Neural cell (in vitro differentiated cells): ENCODE measurements around the gene IL1R2.

Experiments used
- CTCF ChIP-seq: fragments of 450-650 bp; IDR thresholded peaks from 2 replicates; pipeline ENCODE4 v1.5.1; 2014; ENCODE audit warnings: antibody characterized with exemption, mild to moderate bottlenecking, moderate library complexity; ENCODE audit not compliant: poor library complexity, severe bottlenecking
- EP300 ChIP-seq: fragments of 450-650 bp; conservative IDR thresholded peaks from 2 replicates; pipeline ENCODE4 v1.6.1; 2014; ENCODE audit warnings: antibody characterized with exemption, mild to moderate bottlenecking, moderate library complexity; ENCODE audit not compliant: poor library complexity, severe bottlenecking
- EZH2 ChIP-seq: fragments of 200-600, 300-800 bp; shearing (Covaris generic), sonication (generic); IDR thresholded peaks from 2 replicates; pipeline ENCODE4 v1.6.1; 2014; ENCODE audit warnings: antibody characterized with exemption, low read length, borderline replicate concordance, mild to moderate bottlenecking; ENCODE audit not compliant: insufficient read depth, poor library complexity, severe bottlenecking
- MXI1 ChIP-seq: fragments of 450-650 bp; conservative IDR thresholded peaks from 2 replicates; pipeline ENCODE4 v1.6.1; 2014; ENCODE audit warnings: antibody characterized with exemption, mild to moderate bottlenecking; ENCODE audit not compliant: poor library complexity, severe bottlenecking
- POLR2AphosphoS5 ChIP-seq: IDR thresholded peaks from 2 replicates; pipeline ENCODE4 v1.6.1; 2012
- REST ChIP-seq: IDR thresholded peaks from 2 replicates; pipeline ENCODE4 v1.6.1; 2012; ENCODE audit warnings: borderline replicate concordance
- SMC3 ChIP-seq: fragments of 450-650 bp; conservative IDR thresholded peaks from 2 replicates; pipeline ENCODE4 v1.6.1; 2014; ENCODE audit warnings: antibody characterized with exemption, mild to moderate bottlenecking, moderate library complexity; ENCODE audit not compliant: poor library complexity

GRCh38 chr2:101962309-101962708 is 29.5 kb upstream of the IL1R2 start:
- TF ChIP-seq MXI1 (no peak), CTCF (no peak), EZH2 (no peak), POLR2AphosphoS5 (no peak), REST (no peak), EP300 (no peak), SMC3 (no peak)
